HG02970 (cell line): ENCODE measurements around the gene TNFSF15.

Experiments
- ATAC-seq: cut with Tn5 transposase; IDR thresholded peaks from one replicate; pipeline ENCODE4 v1.9.1; 2021; ENCODE audit warnings: mild to moderate bottlenecking, moderate library complexity, moderate number of reproducible peaks; ENCODE audit not compliant: unreplicated experiment, low FRiP score

TNFSF15 gene

DNA sequence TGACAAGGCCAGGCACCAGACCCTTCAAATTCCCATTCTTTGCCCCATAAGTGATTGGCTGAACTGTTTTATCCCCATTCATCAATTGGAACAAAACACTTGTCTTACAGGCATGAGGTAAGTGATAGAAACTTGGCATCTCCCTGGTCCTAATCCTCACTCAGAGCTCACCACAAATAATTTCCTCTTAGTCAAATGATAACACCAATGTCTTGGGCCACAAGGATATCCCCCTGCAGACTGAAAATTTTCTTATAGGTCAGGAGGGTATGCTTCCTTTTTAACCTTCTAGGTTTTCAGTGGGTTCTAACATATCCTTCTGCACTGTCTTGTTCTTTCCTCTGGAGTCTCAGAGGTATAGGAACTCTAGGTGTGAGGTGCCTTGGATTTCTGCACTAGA, 14.5 kb downstream of the TNFSF15 start:
- ATAC-seq, result no peak

- no peak for ATAC-seq
Measured at GRCh38 chr9:114790521-114790920, 15.3 kb downstream of the TNFSF15 start.

GRCh38 chr9:114789006-114789405, 16.8 kb downstream of the TNFSF15 start:
- ATAC-seq, result no peak

- no peak for ATAC-seq
Measured at GRCh38 chr9:114787781-114788498, 17.9 kb downstream of the TNFSF15 start.

DNA sequence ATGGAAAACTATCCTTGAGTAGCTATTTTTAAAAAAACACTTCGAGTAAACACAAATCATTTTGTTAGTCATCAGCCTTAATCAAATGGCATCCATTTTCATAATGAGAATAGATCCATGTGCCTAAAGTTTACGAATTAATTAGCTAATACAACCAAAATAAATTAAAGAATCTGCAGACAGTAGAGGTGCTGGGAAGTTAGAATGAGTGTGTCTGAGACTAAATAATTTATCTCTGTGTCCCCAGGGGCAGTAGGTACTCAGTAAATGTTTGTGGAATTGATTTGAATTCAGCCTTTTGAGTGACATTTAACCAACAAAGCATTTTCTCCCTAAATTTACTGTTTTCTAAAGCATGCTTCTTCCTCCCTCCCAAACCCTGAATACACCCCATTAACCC, 18.6 kb downstream of the TNFSF15 start:
- ATAC-seq, result no peak

DNA sequence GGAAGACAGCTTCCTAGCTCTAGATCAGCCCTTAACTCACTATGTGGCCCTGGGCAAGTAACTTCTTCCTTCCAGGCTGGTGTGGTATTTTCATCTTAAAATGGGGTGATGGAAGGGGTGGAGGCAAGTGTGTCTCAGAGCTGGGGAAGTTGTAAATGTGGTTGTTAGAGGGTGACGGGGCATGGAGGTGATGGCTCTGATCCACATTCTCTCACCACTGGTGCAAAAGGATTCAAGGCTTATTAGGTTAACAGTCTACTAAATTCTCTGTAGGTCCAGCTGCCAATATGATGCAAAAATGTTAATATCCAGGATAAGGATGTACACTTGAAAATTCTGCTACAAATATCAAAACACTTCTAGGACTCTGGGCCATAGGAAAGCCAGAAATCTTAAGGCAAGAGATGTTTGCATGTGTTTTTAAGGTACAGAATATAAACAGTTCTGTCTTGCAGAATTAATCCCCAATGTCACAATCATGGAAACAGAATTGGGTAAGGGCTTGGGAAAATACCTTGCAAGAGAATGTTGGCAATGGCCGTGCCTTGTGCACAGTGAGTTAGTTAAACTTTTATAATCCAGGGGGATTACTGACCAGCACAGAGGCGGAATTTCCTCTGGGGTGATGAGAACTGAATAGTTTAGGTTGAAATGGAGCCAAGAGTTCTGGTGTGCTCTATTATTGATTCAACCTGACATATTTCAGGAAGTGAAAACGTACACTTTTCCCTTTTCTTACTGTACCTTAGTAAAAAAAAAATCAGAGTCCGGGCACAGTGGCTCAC, 19.8 kb downstream of the TNFSF15 start:
- no peak for ATAC-seq

DNA sequence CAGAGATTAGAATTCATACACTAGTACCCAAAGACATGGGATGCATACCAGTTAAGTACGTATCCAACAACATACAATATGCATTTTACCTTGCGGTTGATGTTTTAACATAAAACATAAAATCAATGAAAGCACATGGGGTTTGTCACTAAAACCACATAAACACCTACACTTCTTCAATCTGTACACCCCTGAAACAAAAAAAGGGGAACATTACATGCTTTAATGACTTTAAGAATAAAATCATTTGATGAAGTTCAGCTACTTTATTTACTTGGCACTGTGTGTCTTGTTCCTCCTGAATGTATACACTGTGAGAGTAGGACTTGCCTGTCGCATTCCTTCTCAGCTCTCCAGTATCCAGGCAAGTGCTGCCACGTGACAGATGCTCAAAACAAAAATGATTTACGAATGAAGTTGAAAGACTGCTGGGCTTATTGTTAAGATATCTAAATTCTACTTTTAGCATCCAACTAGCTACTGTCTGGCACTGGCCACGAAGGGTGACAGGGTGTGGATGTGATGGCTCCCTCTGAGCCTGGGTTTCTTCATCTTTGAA, 21.0 kb downstream of the TNFSF15 start:
- no peak for ATAC-seq

DNA sequence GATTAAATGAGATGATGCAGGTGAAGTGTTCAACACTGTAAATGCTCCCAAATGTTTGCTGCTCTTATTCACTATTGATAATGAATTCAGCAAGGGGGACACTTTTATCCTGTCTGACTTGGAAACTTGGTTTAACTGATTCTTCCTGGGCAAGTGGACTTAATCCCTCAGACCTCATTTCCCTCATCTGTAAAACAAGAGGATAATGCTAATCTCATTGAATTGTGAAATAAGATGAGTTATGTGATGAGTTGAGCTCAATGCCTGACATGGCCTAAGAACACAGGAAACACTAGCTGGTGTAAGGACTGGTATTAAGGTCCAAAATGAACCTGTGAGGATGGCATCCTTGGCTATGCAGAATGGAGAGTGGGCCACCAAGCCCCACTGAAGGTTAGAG, 23.3 kb downstream of the TNFSF15 start:
- no peak for ATAC-seq

DNA sequence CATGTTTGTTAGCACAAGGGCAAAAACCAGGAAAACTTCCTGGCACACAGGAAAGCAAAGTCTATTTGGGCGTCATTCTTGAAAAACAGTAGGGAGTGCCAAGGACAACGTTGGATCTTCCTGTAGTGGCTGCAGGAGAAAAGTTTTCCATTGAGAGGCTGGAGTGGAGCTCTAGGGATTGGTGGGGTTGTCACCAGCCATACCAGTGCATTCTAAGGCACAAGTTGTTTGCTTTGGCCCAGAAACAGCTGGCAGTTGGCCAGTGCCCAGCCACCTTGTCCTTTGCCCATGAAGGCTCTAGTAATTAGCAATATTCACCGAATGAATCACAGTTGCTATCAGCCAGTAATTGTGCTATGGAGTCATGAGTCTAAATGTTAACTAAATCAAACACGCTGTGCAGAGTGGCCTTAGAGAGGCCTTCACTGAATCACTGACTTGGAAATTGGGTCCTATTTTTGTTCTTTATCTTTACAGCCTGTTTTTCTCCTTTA, 26.4 kb downstream of the TNFSF15 start:
- ATAC-seq, result no peak

GRCh38 chr9:114777821-114778609, 27.8 kb downstream of the TNFSF15 start:
- no peak for ATAC-seq

- no peak for ATAC-seq
Measured at GRCh38 chr9:114776683-114777399, 29.0 kb downstream of the TNFSF15 start.

- no peak for ATAC-seq
Measured at GRCh38 chr9:114775981-114776380, 29.9 kb downstream of the TNFSF15 start.

DNA sequence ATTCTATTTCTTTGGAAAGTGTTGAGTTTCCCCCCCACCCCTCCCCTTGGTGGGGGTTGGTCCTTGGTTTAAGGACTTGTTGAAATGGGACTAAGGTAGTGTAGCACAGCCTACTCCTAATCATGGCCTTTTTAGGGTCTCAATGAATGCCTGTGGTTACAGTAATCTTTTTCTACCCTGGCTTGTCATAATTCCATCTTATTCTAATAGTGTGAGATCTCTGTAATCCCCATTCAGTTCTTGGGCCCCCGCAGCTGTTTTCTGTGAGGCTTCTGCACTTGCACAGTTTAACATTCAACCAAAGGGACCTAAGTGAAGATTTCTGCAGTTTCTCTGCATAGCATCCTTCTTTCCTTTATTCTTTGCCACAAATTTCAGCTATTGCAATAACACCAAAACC, 30.7 kb downstream of the TNFSF15 start:
- ATAC-seq, result no peak

GRCh38 chr9:114774524-114774923, 31.3 kb downstream of the TNFSF15 start:
- ATAC-seq, result no peak

GRCh38 chr9:114771889-114772288, 34.0 kb downstream of the TNFSF15 start:
- ATAC-seq, result no peak

DNA sequence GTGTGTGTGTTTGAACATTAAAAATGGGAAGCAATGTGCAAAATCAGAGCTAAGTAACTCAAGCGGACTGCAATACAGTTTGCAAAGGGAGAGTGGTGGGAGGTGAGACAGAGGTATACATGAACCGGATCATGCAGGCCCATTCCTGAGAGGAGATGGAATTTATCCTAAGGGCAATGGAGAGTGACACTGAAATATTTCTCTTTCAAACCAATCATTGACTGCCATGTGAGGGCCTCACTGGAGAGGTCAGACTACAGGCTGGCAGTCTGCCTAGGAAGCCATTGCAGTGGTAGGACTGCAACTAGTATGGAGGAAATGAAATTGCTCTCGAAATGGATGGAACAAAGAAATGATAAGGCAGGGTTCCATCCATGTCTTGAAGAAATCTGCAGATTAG, 34.8 kb downstream of the TNFSF15 start:
- no peak for ATAC-seq

GRCh38 chr9:114769624-114770023, 36.2 kb downstream of the TNFSF15 start:
- ATAC-seq, result no peak

DNA sequence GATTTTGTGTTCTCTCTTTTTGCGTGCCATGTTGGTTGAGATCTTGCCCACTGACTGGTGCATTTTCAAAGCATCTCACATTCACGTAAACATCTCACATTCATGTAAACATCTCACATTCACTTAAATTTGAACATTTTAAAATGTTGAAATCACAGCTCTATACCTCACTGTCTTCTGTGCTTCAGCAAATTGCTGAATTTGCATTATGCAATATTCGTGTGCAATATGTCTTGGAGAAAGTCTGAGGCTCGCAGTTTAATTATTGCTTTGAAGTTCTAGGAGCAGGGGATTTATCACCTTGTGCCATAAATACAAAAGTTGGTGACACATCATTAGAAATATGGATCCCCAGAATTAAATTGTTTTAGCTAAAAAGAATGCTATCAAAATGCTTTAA, 42.6 kb downstream of the TNFSF15 start:
- ATAC-seq, result no peak

GRCh38 chr9:114761523-114761922, 44.3 kb downstream of the TNFSF15 start:
- no peak for ATAC-seq
